ENCODE data around the gene TM4SF4.

- TF ChIP-seq POLR2AphosphoS5 (IDR thresholded peaks at IDR 0.05; ENCODE audit: low read depth, low read length) (no peak), RAD21 (IDR thresholded peaks at IDR 0.05 in 1 of 2, conservative IDR thresholded peaks at IDR 0.05 in 1 of 2; ENCODE audit: low read depth in 2 of 2, low read length in 2 of 2) (no peak), CTCF (IDR thresholded peaks at IDR 0.05; ENCODE audit: control extremely low read depth in 1 of 3, insufficient read depth in 1 of 3, low read depth in 1 of 3, low read length in 3 of 3) (no peak), SAP30 (IDR thresholded peaks at IDR 0.05; ENCODE audit: insufficient read depth, insufficient replicate concordance, low read length) (no peak), CREB1 (IDR thresholded peaks at IDR 0.05) (no peak), ZNF274 (IDR thresholded peaks at IDR 0.05; ENCODE audit: borderline replicate concordance, extremely low read depth, low read length) (no peak), SIX5 (IDR thresholded peaks at IDR 0.05; ENCODE audit: low read depth, low read length) (no peak), USF2 (IDR thresholded peaks at IDR 0.05; ENCODE audit: low read length) (no peak), KDM5A (IDR thresholded peaks at IDR 0.05; ENCODE audit: low read length) (no peak), EZH2 (IDR thresholded peaks at IDR 0.05; ENCODE audit: low read depth, low read length, severe bottlenecking) (no peak), POLR2A (IDR thresholded peaks at IDR 0.05; ENCODE audit: control extremely low read depth in 1 of 2, low read depth in 2 of 2, low read length in 2 of 2) (no peak), SIN3A (conservative IDR thresholded peaks at IDR 0.05 in 1 of 2, IDR thresholded peaks at IDR 0.05 in 1 of 2; ENCODE audit: low read depth in 1 of 2, low read length in 2 of 2) (no peak)
These were observed 38.3 kb upstream of the TM4SF4 start for GRCh38 chr3:149435996-149436885.

Measured in H1 (cell line).